Spleen (tissue), 7 donors: ENCODE data around the gene NFIX.

ENCODE experiments used
- CTCF ChIP-seq, 11 experiments: fragments of 200-600 bp in 7 of 11; fragments of 450-650 bp in 4 of 11; sonication (generic) in 4 of 11; IDR thresholded peaks in 8 of 11; conservative IDR thresholded peaks in 3 of 11; 1 replicate in 7 of 11; 2 replicates in 4 of 11; pipeline versions ENCODE4 v1.4.0 to v1.8.0; 2016 to 2021; ENCODE audit warnings: antibody characterized with exemption in 11 of 11, inconsistent platforms in 4 of 11, mild to moderate bottlenecking in 1 of 11
- POLR2A ChIP-seq, 3 donors: fragments of 450-650 bp; IDR thresholded peaks; one replicate each; pipeline ENCODE4 v1.5.1; 2017; ENCODE audit warnings: antibody characterized with exemption in 3 of 3, mild to moderate bottlenecking in 1 of 3
- donor health status: DM: no; HTN: no; CAD: no; lungs with moderate emphysema.
- donor health status: DM: no; HTN: no; CAD: no.
- donor health status: DM: no; HTN: no; CAD: no.

DNA sequence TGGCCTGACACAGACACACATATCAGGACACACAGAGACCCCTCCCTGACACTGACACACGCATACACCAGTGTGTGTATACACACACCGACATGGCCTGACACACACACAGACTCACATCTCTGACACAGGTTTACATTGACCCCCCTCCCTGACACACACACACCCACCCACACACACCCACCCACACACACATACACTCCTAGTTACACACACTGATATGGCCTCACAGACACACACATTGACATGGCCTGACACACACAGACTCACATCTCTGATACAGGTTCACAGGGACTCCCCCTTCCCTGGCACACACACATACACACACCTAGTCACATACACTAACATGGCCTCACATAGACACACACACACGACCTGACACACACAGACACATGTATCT, 4.4 kb upstream of the NFIX start:
- no peak for TF ChIP-seq CTCF (IDR thresholded peaks at IDR 0.05 in 8 of 11, conservative IDR thresholded peaks at IDR 0.05 in 3 of 11)
- TF ChIP-seq POLR2A (IDR thresholded peaks at IDR 0.05), result no peak
